Central memory CD8-positive, alpha-beta T cell (primary cell): ENCODE data around the gene CRHR2.

Experiments
- ATAC-seq: fragments of 150-1000 bp; cut with Tn5 transposase; replicated peaks from 2 replicates; pipeline ENCODE4 v1.10.0; 2022; ENCODE audit warnings: mild to moderate bottlenecking, moderate FRiP score, moderate number of reproducible peaks; ENCODE audit not compliant: poor library complexity, severe bottlenecking; ENCODE audit errors: extremely low read depth
- DNase-seq, 2 donors: peaks; one replicate each; pipeline ENCODE4 v3.0.0; 2021; ENCODE audit warnings: low spot score in 2 of 2
- H3K27ac Mint-ChIP-seq: one replicate; pipeline ENCODE4 v1.8.0; 2022; ENCODE audit warnings: low read depth, mild to moderate bottlenecking, moderate library complexity, mixed read lengths
- H3K27me3 Mint-ChIP-seq: one replicate; pipeline ENCODE4 v1.8.0; 2022; ENCODE audit warnings: mixed read lengths
- H3K36me3 Mint-ChIP-seq: one replicate; pipeline ENCODE4 v1.8.0; 2022; ENCODE audit warnings: mild to moderate bottlenecking, moderate library complexity, mixed read lengths; ENCODE audit not compliant: insufficient read depth
- H3K4me1 Mint-ChIP-seq: one replicate; pipeline ENCODE4 v1.8.0; 2022; ENCODE audit warnings: mixed read lengths
- H3K4me3 Mint-ChIP-seq: one replicate; pipeline ENCODE4 v1.8.0; 2022; ENCODE audit warnings: mild to moderate bottlenecking, moderate library complexity, mixed read lengths
- H3K9me3 Mint-ChIP-seq: one replicate; pipeline ENCODE4 v1.8.0; 2022; ENCODE audit warnings: mixed read lengths

CRHR2 gene

GRCh38 chr7:30655096-30655970 is 26.9 kb downstream of the CRHR2 start:
- Mint-ChIP-seq H3K36me3 (peaks cover 1% of the 10 kb centered on the region), H3K27me3 (no peaks in the 10 kb centered on the region), H3K27ac (no peak overlapping the region), H3K9me3 (no peaks in the 10 kb centered on the region), H3K4me1 (no peaks in the 10 kb centered on the region), H3K4me3 (no peak overlapping the region)
- no peak for ATAC-seq
- DNase-seq, result no peak

- Mint-ChIP-seq H3K27me3 (no peaks in the 10 kb centered on the region), H3K4me1 (no peaks in the 10 kb centered on the region), H3K9me3 (no peaks in the 10 kb centered on the region), H3K36me3 (peaks cover 1% of the 10 kb centered on the region), H3K4me3 (no peak overlapping the region), H3K27ac (no peak overlapping the region)
- DNase-seq (no peak), ATAC-seq (no peak)
Measured at GRCh38 chr7:30654296-30655090, 27.8 kb downstream of the CRHR2 start.

GRCh38 chr7:30652698-30653641 is 29.3 kb downstream of the CRHR2 start:
- H3K36me3 Mint-ChIP-seq, result peaks cover 1% of the 10 kb centered on the region
- H3K27me3 Mint-ChIP-seq, result no peaks in the 10 kb centered on the region
- ATAC-seq (no peak), DNase-seq (no peak)
- H3K4me3 Mint-ChIP-seq, result no peak overlapping the region
- H3K27ac Mint-ChIP-seq, result no peak overlapping the region
- H3K4me1 Mint-ChIP-seq, result no peaks in the 10 kb centered on the region
- H3K9me3 Mint-ChIP-seq, result no peaks in the 10 kb centered on the region

- Mint-ChIP-seq H3K27ac (no peak overlapping the region), H3K4me3 (no peak overlapping the region), H3K27me3 (no peaks in the 10 kb centered on the region), H3K36me3 (peaks cover 1% of the 10 kb centered on the region), H3K9me3 (no peaks in the 10 kb centered on the region), H3K4me1 (no peaks in the 10 kb centered on the region)
- DNase-seq, result no peak
- ATAC-seq, result no peak
Measured at GRCh38 chr7:30652132-30652531, 30.1 kb downstream of the CRHR2 start.

- no peaks in the 10 kb centered on the region for H3K9me3 Mint-ChIP-seq
- H3K27ac Mint-ChIP-seq, result no peak overlapping the region
- ATAC-seq (no peak), DNase-seq (no peak)
- H3K27me3 Mint-ChIP-seq, result no peaks in the 10 kb centered on the region
- H3K4me1 Mint-ChIP-seq, result no peaks in the 10 kb centered on the region
- no peaks in the 10 kb centered on the region for H3K36me3 Mint-ChIP-seq
- H3K4me3 Mint-ChIP-seq, result no peak overlapping the region
Measured at GRCh38 chr7:30650421-30650808, 31.8 kb downstream of the CRHR2 start.

- Mint-ChIP-seq H3K27me3 (no peaks in the 10 kb centered on the region), H3K27ac (no peak overlapping the region), H3K4me1 (no peaks in the 10 kb centered on the region), H3K9me3 (no peaks in the 10 kb centered on the region), H3K36me3 (no peaks in the 10 kb centered on the region), H3K4me3 (no peak overlapping the region)
- ATAC-seq (no peak), DNase-seq (no peak)
Measured at GRCh38 chr7:30649717-30650420, 32.4 kb downstream of the CRHR2 start.

GRCh38 chr7:30648744-30649540 is 33.3 kb downstream of the CRHR2 start:
- no peak overlapping the region for H3K27ac Mint-ChIP-seq
- no peaks in the 10 kb centered on the region for H3K27me3 Mint-ChIP-seq
- H3K4me1 Mint-ChIP-seq, result no peaks in the 10 kb centered on the region
- no peaks in the 10 kb centered on the region for H3K9me3 Mint-ChIP-seq
- ATAC-seq, result no peak
- no peak for DNase-seq
- no peaks in the 10 kb centered on the region for H3K36me3 Mint-ChIP-seq
- no peak overlapping the region for H3K4me3 Mint-ChIP-seq

- no peaks in the 10 kb centered on the region for H3K9me3 Mint-ChIP-seq
- H3K27ac Mint-ChIP-seq, result no peak overlapping the region
- ATAC-seq (no peak), DNase-seq (peak in 1 of 2 donors; percentile 5)
- H3K4me3 Mint-ChIP-seq, result no peak overlapping the region
- no peaks in the 10 kb centered on the region for H3K36me3 Mint-ChIP-seq
- no peaks in the 10 kb centered on the region for H3K4me1 Mint-ChIP-seq
- no peaks in the 10 kb centered on the region for H3K27me3 Mint-ChIP-seq
Measured at GRCh38 chr7:30647589-30648364, 34.5 kb downstream of the CRHR2 start.

- Mint-ChIP-seq H3K4me1 (no peaks in the 10 kb centered on the region), H3K4me3 (no peak overlapping the region), H3K36me3 (no peaks in the 10 kb centered on the region), H3K27ac (no peak overlapping the region), H3K9me3 (no peaks in the 10 kb centered on the region), H3K27me3 (no peaks in the 10 kb centered on the region)
- DNase-seq, result no peak
- no peak for ATAC-seq
Measured at GRCh38 chr7:30646154-30646553, 36.1 kb downstream of the CRHR2 start.

GRCh38 chr7:30645661-30646060 is 36.6 kb downstream of the CRHR2 start:
- no peaks in the 10 kb centered on the region for H3K4me1 Mint-ChIP-seq
- ATAC-seq, result no peak
- no peaks in the 10 kb centered on the region for H3K27me3 Mint-ChIP-seq
- H3K27ac Mint-ChIP-seq, result no peak overlapping the region
- H3K9me3 Mint-ChIP-seq, result no peaks in the 10 kb centered on the region
- no peak for DNase-seq
- no peaks in the 10 kb centered on the region for H3K36me3 Mint-ChIP-seq
- no peak overlapping the region for H3K4me3 Mint-ChIP-seq
